Heart right ventricle (tissue), 16 donors: ENCODE measurements around the gene GRIN2A. TPM values are rescaled to one million over a fixed set of nuclear protein-coding genes. Genes with fewer than 3 reads are reported as not detected.
A peak's percentile ranks its signal among the peaks of the same experiment; 100 is the strongest.

ENCODE experiments used
- ATAC-seq, 8 donors: fragments of 200-7000 bp; cut with Tn5 transposase; one replicate each; pipeline ENCODE4 v1.9.1; 2020; ENCODE audit warnings: mild to moderate bottlenecking in 8 of 8, moderate library complexity in 8 of 8, moderate number of reproducible peaks in 1 of 8
- DNase-seq, 2 donors: peaks; one replicate each; pipeline ENCODE4 v3.0.0-alpha.2; 2020
- H3K27ac ChIP-seq, 10 donors: fragments of 200-600 bp; sonication (generic) in 2 of 10; one replicate each; pipeline versions ENCODE4 v1.5.0 to v1.8.0; 2020 to 2022; ENCODE audit warnings: mild to moderate bottlenecking in 3 of 10
- H3K27me3 ChIP-seq, 7 donors: fragments of 200-600 bp; one replicate each; pipeline ENCODE4 v1.8.0; 2021 to 2022; ENCODE audit warnings: mild to moderate bottlenecking in 2 of 7
- H3K36me3 ChIP-seq, 9 donors: fragments of 200-600 bp; sonication (generic) in 1 of 9; one replicate each; pipeline versions ENCODE4 v1.5.0 to v1.8.0; 2020 to 2022; ENCODE audit warnings: mild to moderate bottlenecking in 2 of 9
- H3K4me1 ChIP-seq, 9 donors: fragments of 200-600 bp; sonication (generic) in 1 of 9; one replicate each; pipeline versions ENCODE4 v1.5.0 to v1.8.0; 2020 to 2022; ENCODE audit warnings: mild to moderate bottlenecking in 4 of 9
- H3K4me3 ChIP-seq, 10 donors: fragments of 200-600 bp; sonication (generic) in 2 of 10; one replicate each; pipeline versions ENCODE4 v1.5.0 to v1.8.0; 2020 to 2022; ENCODE audit warnings: mild to moderate bottlenecking in 7 of 10, moderate library complexity in 2 of 10
- H3K9me3 ChIP-seq, 11 donors: fragments of 200-600 bp in 10 of 11; sonication (generic) in 2 of 11; one replicate each; pipeline versions ENCODE4 v1.5.0 to v1.8.0; 2013 to 2022; ENCODE audit warnings: mild to moderate bottlenecking in 2 of 11, control low read depth in 1 of 11, moderate library complexity in 1 of 11
- WGBS, 2 donors: extraction: QIAGEN DNeasy Blood & Tissue Kit; methylation state at CpG; one replicate each; pipeline ENCODE4 v1.1.7; 2013; ENCODE audit warnings: inconsistent platforms in 1 of 2; 5-methylcytosine and 5-hydroxymethylcytosine counted together
- intact Hi-C, 10 donors: fragments of 100-400 bp; cut with DNase I; formaldehyde crosslinking; loops; one replicate each; pipeline versions ENCODE4 v1.11.1 to v1.14.2; 2022
- polyA plus RNA-seq, 2 donors: library from polyadenylated mRNA; stranded (reverse); fragments of 200-250 nt; gene quantifications; one replicate each; pipeline ENCODE4 v1.2.3, GENCODE V29; 2013
- total RNA-seq, 10 donors: library from RNA; stranded (reverse); fragmentation: NEBNext Ultra II Directional in 3 of 10; extraction: Animal tissue kit (Norgen Biotek cat#: 25700) in 3 of 10; gene quantifications; one replicate each; pipeline versions ENCODE4 v1.2.1 to v1.2.4, GENCODE V29; 2021 to 2023
- TF ChIP-seq, protein P1 (sequence below), 9 donors: fragments of 200-600 bp; sonication (generic) in 2 of 9; IDR thresholded peaks; one replicate each; pipeline versions ENCODE4 v1.5.0 to v1.8.0; 2021 to 2022; ENCODE audit warnings: antibody characterized with exemption in 9 of 9, mild to moderate bottlenecking in 5 of 9, moderate library complexity in 1 of 9
- donor health status: Arrhythmogenic right ventricular cardiomyopathy.
- donor health status: ischemic (EF 13 %, LVEDD 7.1; RV severe dilation, severe dysfunction).
- donor health status: healthy with polysubstance abuse.
- donor health status: DM: no; HTN: yes; CAD: no.
- donor health status: DM: no; HTN: no; CAD: no.
- donor health status: ischemic (EF 25% LVEDD 6.9; RV normal size, moderate dysfunction).
- donor health status: ischemic (EF 25% LVEDD 5.7; RV mildly dilated, moderate dysfunction).
- donor health status: healthy.
- donor health status: DM: yes; HTN: yes; CAD: no.
- donor health status: Ischemic cardiomyopathy.
- donor health status: ischemic (EF 35%, LVEDD 5.7; RV mildly dilated, moderate dysfunction).
- donor health status: nonischemic (EF 11% LVEDD 7.7; RV severe dilation, severe dysfunction).
- donor health status: DM: yes; HTN: yes; CAD: no.
- donor health status: PGD.
- donor health status: ischemic (EF 29% LVEDD 5.4; RV normal size, mild dysfunction).
- donor health status: nonischemic (EF 23%, LVEDD 6.1; RV moderate dilation, normal function).

Gene GRIN2A
- total and polyA plus RNA-seq, 12 donors: 0.01 to 11.7 (median 4.7) TPM

DNA sequence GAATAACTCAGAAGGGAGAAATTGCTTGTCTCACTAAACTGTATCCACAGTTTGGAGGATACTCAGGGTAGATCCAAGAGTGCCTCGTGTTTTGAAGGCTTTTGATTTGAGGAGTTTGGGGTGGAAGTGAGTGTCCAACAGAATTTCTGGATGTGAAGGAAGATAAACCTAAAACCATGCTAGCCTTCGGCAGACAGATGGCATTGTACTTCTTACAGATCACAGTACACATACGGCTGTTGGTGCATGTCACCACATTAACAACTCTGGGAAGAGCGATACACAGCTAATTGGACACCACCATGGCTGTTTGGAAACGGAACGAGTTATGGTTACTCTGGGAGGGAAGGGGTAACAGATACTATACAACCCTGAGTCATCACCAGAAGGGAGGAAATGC is 420.4 kb downstream of the GRIN2A start:
- WGBS, 2 donors: 84 to 87% methylated on average over 6 of the region's 6 CpGs
- intact Hi-C loops: loop anchor here in 1 of 10 donors (5.0 kb wide), 1 partner anchor 420 kb away; the partner anchor contains the start of gene GRIN2A

DNA sequence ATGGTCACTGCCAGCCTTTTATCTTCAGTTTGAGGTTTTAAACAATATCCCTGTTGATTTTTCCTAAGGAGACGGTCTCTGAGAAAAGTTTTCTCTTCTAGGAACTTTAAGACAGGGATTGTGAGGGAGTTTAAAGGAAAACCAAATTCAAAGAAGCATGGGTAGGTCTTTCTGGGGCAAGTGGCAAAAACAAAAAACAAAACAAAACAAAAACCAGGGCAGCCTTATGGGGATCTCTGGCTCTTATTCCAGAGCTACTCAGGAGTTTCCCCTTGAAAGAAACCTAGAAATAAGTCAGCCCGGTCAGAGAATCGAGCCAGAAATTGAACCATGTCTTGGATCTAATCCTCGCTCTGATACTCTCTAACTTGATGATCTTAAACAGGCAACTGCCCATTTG is 424.5 kb downstream of the GRIN2A start:
- DNase-seq: no peak
- no peaks in the 10 kb centered on the region for H3K4me1 ChIP-seq
- TF ChIP-seq, protein P1, sequence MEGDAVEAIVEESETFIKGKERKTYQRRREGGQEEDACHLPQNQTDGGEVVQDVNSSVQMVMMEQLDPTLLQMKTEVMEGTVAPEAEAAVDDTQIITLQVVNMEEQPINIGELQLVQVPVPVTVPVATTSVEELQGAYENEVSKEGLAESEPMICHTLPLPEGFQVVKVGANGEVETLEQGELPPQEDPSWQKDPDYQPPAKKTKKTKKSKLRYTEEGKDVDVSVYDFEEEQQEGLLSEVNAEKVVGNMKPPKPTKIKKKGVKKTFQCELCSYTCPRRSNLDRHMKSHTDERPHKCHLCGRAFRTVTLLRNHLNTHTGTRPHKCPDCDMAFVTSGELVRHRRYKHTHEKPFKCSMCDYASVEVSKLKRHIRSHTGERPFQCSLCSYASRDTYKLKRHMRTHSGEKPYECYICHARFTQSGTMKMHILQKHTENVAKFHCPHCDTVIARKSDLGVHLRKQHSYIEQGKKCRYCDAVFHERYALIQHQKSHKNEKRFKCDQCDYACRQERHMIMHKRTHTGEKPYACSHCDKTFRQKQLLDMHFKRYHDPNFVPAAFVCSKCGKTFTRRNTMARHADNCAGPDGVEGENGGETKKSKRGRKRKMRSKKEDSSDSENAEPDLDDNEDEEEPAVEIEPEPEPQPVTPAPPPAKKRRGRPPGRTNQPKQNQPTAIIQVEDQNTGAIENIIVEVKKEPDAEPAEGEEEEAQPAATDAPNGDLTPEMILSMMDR (IDR thresholded peaks at IDR 0.05): no peak

More for the DNA sequence above, 420.4 kb downstream of the GRIN2A start:
- no peaks in the 10 kb centered on the region for H3K27me3 ChIP-seq
- H3K4me3 ChIP-seq: no peak overlapping the region
- DNase-seq (no peak), ATAC-seq (no peak)
- no peak overlapping the region for H3K27ac ChIP-seq
- peaks cover 0 to 12% (median 0%) of the 10 kb centered on the region in 9 donors for H3K36me3 ChIP-seq
- H3K4me1 ChIP-seq: peaks cover 0 to 7% (median 0%) of the 10 kb centered on the region in 9 donors
- H3K9me3 ChIP-seq: no peaks in the 10 kb centered on the region
- TF ChIP-seq, protein P1 (IDR thresholded peaks at IDR 0.05): peak in 1 of 9 donors; percentile 10

DNA sequence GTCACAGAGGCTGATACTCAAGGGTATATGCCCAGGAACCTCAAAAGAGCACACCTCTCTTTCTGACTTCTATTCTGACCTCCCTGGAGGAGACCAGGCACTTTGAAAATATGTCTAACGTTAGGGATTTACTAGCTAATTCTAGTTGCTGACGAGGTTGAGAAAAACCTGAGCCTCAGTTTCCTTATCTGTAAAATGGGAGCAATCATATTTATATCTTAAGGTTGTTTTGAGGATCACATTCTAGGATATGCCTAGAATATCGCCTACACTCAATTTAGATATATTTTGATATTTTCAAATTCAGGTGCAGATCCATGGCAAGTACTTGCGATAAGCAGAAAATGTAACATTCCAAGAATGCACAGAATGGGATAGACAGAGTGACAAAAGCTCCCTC is 425.8 kb downstream of the GRIN2A start:
- Histone ChIP-seq H3K4me3 (no peak overlapping the region), H3K9me3 (no peaks in the 10 kb centered on the region), H3K27ac (no peak overlapping the region), H3K27me3 (no peaks in the 10 kb centered on the region), H3K4me1 (no peaks in the 10 kb centered on the region), H3K36me3 (no peaks in the 10 kb centered on the region)
- intact Hi-C loops: no loop called here
- ATAC-seq: no peak
- DNase-seq: no peak
- WGBS, 2 donors: 89 to 91% methylated on average over 4 of the region's 4 CpGs
- TF ChIP-seq, protein P1 (IDR thresholded peaks at IDR 0.05): no peak

More for the DNA sequence above, 424.5 kb downstream of the GRIN2A start:
- Histone ChIP-seq H3K36me3 (no peaks in the 10 kb centered on the region), H3K9me3 (no peaks in the 10 kb centered on the region), H3K4me3 (no peak overlapping the region), H3K27ac (no peak overlapping the region), H3K27me3 (no peaks in the 10 kb centered on the region)
- WGBS, 2 donors: 81 to 82% methylated on average over 4 of the region's 4 CpGs
- intact Hi-C loops: no loop called here
- no peak for ATAC-seq

DNA sequence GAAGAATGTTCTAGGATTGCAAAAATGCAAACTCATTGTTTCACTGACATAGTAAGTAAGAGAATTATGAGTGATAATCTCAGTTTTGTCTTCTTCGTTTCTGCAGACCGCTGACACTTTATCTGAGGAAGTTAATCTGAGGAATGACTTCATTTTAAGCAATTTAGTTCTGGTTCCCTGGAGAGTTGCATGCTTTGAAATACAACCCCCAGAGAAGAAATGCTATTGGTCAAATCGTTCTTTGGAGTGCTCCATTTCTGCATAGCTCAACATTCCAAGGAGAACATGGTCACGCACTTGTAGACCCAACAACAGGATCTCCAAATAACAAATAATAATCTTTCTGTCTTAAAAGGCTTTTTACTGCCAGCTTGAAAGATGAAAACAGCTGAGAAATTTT is 427.1 kb downstream of the GRIN2A start:
- ATAC-seq (peak in 1 of 8 donors; percentile 38), DNase-seq (no peak)
- TF ChIP-seq, protein P1 (IDR thresholded peaks at IDR 0.05): no peak
- Histone ChIP-seq H3K4me3 (no peak overlapping the region), H3K27ac (no peak overlapping the region), H3K9me3 (no peaks in the 10 kb centered on the region), H3K27me3 (no peaks in the 10 kb centered on the region), H3K36me3 (no peaks in the 10 kb centered on the region), H3K4me1 (no peaks in the 10 kb centered on the region)
- intact Hi-C loops: no loop called here
- 29 to 42% methylated on average over 4 of the region's 4 CpGs for WGBS, 2 donors
